ELR (cell line): ENCODE data around the gene RAB40B.

Experiments
- DNase-seq: peaks from one replicate; pipeline ENCODE4 v3.0.0-alpha.2; 2015; ENCODE audit warnings: low read depth

The RAB40B gene

DNA sequence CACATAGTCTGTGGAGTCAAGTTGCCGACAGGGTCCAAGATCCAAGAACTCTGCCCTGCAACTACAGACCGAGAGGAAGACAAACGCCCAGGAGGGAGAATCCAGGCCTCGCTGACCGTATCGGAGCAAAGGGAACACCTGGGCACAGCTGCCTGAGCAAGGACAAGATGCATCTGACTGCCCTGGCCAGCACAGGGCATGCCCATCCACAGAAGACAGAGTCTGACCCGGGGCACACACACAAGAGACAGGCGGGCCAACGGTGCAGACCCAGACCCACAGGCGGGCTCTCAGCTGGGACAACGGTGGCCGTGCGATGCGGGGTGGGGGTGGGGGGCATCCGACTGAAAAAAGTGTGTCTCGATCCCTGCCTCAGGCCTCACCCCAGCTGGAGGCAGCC, 6.2 kb downstream of the RAB40B start:
- no peak for DNase-seq

DNA sequence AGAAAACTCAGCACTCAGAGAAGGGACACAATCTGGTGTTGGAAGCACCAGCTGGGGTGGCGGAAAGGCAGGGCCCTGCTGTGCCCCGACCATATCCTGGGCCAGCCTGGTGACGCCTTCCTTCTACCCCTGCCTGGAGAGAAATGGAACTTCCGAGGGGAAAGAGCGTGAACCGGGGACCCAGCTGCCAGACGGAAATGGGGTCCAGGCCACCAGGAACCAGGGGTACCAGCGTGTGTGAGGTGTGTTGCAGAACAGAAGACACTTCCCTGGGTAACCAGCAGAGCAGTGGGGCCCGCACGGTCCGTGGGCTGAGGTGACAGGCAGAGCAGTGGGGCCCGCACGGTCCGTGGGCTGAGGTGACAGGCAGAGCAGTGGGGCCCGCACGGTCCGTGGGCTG, 6.8 kb downstream of the RAB40B start:
- DNase-seq = no peak

GRCh38 chr17:82690786-82691489, 7.6 kb downstream of the RAB40B start:
- no peak for DNase-seq

DNA sequence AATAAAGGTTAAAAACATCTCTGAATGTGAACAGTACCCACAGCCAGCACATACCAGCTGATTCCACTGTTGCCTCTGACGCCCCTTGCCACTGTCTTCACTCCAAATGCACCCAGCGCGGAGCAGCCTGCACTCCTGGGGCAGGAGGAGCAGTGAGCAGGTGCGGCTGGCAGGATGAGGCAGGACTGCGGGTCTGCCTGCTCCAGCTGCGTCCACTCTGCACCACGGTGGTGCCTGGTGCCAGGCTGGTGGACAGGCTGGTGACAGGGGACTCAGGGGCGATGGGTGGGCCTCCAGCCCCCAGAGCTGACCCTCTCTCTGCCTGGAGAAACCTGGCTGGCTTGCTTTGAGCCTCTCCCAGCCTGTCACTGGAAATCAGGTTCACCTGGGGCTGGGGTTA, 9.4 kb downstream of the RAB40B start:
- DNase-seq = no peak

DNA sequence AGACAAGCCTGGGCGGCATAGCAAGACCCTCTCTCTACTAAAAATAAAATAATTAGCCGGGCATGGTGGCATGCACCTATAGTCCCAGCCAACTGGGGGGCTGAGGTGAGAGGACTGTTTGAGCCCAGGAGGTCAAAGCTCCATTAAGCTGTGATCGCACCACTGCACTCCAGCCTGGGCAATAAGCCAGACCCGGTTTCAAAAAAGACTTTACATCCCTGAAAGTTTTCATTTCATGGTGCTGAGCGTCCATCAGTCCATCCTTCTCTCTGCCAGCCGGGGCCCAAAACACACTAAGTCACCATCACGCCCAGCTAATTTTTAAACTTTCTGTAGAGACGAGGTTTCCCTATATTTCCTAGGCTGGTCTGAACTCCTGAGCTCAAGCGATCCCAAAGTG, 10.6 kb downstream of the RAB40B start:
- DNase-seq = no peak

GRCh38 chr17:82687375-82687861, 11.1 kb downstream of the RAB40B start:
- no peak for DNase-seq

DNA sequence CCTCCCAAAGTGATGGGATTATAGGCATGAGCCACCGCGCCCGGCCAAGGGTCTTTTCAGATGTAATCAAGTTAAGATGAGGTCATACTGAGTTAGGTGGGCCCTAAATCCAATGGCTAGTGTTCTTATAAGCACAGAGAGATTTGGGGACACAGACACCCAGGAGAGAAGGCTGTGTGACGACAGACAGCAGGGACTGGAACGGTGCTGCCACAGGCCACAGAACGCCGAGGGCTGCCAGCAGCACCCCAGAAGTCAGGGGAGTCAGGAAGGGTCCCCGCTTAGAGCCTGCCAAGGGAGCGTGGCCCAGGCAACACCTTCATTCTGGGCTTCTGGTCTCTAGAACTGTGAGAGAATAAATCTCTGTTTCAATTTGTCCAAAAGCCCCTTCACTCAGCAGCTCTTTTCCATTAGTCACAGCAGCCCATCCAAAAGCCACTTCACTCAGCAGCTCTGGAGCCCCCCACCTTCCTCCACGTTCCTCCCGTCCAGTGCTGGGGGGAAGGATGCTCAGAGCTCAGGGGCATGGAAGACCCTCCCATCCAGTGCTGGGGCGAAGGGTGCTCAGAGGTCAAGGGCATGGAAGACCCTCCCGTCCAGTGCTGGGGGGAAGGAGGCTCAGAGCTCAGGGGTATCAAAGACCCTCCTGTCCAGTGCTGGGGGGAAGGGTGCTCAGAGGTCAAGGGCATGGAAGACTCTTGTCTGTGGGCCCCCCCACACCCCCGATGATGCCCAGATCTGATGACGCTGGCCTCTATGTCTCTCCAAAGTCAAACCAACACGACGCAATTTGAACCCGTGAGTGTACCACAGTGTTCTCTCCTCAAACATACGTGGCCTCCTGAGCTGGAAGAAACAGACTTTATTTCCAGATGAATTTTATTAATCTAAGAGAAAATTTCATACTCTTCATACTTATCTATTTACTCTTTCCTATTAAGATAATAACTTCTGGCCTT, 11.9 kb downstream of the RAB40B start:
- no peak for DNase-seq

DNA sequence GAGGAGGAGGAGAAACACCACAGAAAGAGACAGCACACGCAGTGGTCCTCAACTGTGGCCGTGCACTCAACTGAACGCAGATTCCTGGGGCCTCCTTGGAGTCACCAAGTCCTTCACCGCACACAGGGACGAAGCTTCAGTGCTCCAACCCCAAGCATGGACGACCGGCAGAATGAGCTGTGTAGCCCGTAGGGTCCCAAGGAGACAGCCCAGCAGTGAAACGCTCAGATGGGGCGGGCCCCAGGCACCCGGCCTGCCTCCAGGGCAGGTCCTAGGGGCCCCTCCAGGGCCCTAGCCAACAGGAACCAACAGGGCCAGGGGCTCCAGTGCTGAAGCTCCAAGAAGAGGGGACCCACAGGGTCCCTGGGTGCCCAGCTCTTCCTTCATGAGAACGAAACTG, 13.2 kb downstream of the RAB40B start:
- no peak for DNase-seq

DNA sequence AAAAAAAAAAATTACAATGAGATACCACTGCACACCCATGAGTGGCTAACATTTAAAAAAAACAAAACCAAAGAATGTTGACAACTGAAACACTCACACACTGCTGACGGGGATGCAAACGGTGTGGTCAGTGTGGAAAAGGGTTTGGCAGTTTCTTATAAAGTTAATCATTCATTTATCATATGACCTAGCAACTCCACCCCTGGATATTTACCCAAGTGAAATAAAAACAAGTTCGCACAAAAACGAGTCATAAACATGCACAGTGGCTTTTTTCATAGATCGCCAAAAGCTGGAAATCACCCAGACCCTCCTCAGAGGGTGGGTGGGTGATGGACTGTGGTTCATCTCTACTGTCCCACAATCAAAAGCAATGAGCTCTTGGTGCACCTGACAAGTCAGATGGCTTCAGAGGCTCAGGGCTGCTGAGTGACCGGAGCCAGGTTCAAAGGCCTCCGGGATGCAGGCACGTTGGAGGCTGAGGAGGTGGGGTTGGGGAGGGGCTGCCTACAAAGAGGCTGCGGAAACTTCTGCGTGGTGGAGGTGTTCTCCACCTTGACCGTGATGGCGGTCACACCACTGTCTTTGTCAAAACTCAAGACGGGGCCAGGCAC, 14.2 kb downstream of the RAB40B start:
- DNase-seq = no peak

- DNase-seq = no peak
Measured at GRCh38 chr17:82683534-82683933, 15.0 kb downstream of the RAB40B start.

DNA sequence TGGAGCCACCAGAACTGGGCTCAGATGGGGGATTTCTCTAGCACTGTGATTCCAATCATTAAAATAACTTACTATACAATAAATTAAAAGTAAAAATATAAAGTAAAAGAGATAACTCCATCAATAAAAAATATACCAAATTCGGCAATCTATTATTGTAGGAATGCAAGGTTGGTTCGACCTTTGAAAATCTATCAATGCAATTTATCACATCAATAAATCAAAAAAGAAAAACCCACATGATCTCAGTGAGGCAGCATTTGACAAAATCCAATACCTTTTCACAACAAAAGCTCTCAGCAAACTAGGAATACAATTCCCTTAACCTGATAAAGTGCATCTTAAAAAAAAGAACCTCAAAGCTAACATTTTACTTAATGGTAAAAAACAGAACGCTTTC, 17.0 kb downstream of the RAB40B start:
- no peak for DNase-seq

GRCh38 chr17:82679586-82680465, 18.7 kb downstream of the RAB40B start:
- DNase-seq = no peak

DNA sequence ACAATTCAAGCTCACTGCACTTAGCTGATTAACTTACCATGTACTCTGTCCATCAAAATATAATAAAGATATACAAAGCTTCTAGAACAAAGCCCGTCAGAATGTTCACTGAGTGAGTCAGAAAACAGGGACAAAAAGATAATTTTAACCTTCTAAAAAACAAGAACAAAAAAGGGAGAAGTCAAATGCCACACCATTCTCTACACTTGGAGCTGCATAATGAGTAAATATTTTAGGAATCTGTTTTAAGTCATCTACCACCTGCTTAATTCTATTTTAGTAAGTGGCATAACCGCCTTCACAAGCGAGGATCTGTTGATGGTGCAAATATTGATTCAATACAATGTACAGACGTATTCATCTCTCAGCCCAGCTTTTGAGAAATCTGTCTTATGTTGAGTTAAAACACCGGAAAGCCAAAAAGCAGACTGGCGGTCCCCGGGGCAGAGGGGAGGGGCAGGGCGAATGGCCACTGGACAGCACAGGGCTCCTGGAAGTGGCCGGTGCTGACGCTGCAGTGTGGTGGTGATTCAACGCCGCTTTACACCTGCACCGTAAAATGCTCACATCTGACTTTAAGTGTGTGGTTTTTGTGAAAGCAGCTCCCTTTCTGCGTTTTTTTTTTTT, 20.1 kb downstream of the RAB40B start:
- DNase-seq = no peak

GRCh38 chr17:82677353-82677925, 21.1 kb downstream of the RAB40B start:
- DNase-seq = no peak

DNA sequence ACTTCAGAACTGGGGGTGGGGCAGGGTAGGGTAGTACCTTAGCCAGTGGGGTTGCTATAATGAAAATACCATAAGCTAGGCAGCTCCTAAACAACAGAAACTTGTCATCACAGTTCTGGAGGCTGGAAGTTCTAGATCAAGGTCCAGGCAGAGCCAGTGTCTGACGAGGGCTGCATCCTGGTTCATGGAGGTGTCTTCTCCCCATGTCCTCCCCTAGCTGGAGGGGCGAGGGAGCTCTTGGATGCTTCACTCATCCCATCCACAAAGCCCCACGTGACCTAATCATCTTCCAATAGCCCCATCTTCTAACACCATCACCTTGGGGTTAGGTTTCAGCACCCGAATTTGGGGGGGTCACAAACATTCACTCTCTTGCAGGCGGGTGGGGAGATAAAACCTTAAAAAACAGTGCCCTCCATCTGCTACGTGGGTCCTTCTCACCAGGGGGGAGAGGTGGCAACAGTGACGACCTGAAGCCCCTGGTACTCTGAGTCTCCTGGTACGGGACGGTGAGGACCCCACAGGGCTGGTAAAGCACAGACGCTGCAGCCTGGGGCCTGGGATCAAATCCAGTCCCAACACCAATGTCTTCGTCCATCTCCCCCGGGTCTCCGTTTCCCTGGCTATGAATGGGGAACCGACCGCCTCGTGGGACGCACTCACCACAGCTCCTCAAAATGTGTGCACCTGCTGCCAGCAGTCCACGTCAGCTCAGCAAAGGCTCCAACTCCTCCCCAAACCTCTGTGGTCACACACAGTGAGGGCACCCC, 22.8 kb downstream of the RAB40B start:
- no peak for DNase-seq

DNA sequence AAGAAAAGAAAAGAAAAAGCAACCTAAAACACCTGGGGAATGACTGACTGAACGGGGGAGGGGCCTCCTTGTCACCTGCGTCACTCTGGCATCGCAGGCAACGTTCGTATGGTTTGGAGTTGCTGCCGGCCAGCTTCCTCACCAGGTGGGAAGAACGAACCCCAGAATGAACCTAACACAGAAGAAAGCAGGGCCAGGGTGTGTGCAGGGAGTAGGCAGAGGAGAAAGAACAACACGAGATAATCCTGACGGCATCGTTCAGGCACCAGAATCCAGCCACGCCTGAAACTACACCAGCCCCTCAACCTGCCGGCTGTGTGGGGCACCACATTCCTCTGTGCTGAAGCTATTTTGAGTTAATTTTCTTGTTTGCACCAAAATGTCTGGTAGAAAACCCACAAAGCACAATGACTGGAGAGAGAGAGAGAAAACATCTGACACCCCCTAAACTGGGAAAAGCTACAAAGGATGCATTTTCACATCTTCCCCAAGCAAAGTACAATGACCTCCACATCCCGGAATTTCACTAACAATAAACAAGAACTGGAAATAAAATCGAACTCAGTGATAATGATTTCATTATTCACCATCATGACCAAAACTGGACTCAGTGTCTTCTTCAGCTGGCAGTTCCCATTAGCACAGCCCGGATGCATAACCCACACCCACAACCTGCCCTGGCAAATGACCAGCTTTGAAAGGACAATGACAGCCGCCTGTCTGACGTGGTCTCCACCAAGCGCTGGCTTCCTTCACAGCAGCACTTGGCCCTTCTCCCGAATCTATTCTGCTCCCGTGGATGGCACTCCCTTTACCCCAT, 23.6 kb downstream of the RAB40B start:
- no peak for DNase-seq

DNA sequence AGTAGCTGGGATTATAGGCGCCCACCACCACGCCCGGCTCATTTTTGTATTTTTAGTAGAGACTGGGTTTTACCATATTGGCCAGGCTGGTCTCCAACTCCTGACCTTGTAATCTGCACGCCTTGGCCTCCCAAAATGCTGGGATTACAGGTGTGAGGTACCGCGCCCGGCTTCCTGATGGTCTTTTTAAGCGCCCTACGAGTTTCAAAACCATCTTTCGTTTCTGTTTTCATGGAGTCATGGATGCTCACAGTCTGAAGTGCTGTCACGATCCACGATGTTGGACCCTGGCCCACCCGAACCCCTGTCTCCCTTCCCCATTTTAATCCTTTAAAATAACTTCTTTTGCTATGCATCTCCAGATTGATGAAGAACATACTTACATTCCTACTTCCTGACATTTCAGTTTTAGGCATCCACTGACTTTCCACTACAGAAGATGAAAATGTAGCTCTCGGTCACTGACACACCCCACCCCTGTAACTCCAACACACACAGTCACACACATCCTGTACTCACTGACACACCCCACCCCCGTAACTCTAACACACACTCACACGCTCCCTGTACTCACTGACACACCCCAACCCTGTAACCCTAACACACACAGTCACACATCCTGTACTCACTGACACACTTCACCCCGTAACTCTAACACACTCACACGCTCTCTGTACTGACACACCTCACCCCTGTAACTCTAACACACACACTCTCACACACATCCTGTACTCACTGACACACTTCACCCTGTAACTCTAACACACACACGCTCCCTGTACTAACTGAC, 27.6 kb downstream of the RAB40B start:
- DNase-seq = no peak

GRCh38 chr17:82668631-82669099, 29.8 kb downstream of the RAB40B start:
- DNase-seq = peak; percentile 78
